GM12878 (cell line): ENCODE results near the gene TSHZ2. TPM values are rescaled to one million over a fixed set of nuclear protein-coding genes. Genes with fewer than 3 reads are reported as not detected.
A peak's percentile ranks its signal among the peaks of the same experiment; 100 is the strongest.

Experiments used
- CREB1 ChIP-seq: IDR thresholded peaks from 2 replicates; pipeline ENCODE4 v1.6.1; 2012; ENCODE audit warnings: low read depth, mild to moderate bottlenecking, inconsistent platforms
- DPF2 ChIP-seq: fragments of 450-650 bp; IDR thresholded peaks from 2 replicates; pipeline ENCODE4 v1.6.1; 2017; ENCODE audit warnings: mild to moderate bottlenecking
- EP300 ChIP-seq, 2 experiments: fragments of 150-350 bp in 1 of 2; IDR thresholded peaks; 2 replicates each; pipeline ENCODE4 v1.6.1; 2011 to 2012; ENCODE audit warnings: low read depth in 2 of 2, low read length in 2 of 2, borderline replicate concordance in 1 of 2, improper control_type of control experiment in 1 of 2, inconsistent platforms in 1 of 2; ENCODE audit not compliant: control insufficient read depth in 1 of 2
- GABPA ChIP-seq: IDR thresholded peaks from 2 replicates; pipeline ENCODE4 v1.6.1; 2014; ENCODE audit warnings: antibody characterized with exemption, low read depth, mild to moderate bottlenecking, inconsistent platforms
- IKZF2 ChIP-seq, 2 experiments: fragments of 450-650 bp; IDR thresholded peaks; 2 replicates each; pipeline ENCODE4 v1.6.1; 2017; ENCODE audit warnings: mild to moderate bottlenecking in 2 of 2, moderate library complexity in 2 of 2
- JUNB ChIP-seq: IDR thresholded peaks from 2 replicates; pipeline ENCODE4 v1.6.1; 2016; ENCODE audit warnings: antibody characterized with exemption, mild to moderate bottlenecking
- KLF5 ChIP-seq: fragments of 450-650 bp; IDR thresholded peaks from 2 replicates; pipeline ENCODE4 v1.6.1; 2014; ENCODE audit warnings: mild to moderate bottlenecking; ENCODE audit not compliant: partially characterized antibody
- MEF2B ChIP-seq: fragments of 450-650 bp; IDR thresholded peaks from 2 replicates; pipeline ENCODE4 v1.6.1; 2018; ENCODE audit warnings: mild to moderate bottlenecking, moderate library complexity; ENCODE audit not compliant: partially characterized antibody, poor library complexity, severe bottlenecking
- MXI1 ChIP-seq: fragments of 150-350 bp; IDR thresholded peaks from 2 replicates; pipeline ENCODE4 v1.6.1; 2011; ENCODE audit warnings: low read depth, mild to moderate bottlenecking, inconsistent platforms, low read length, improper control_type of control experiment
- RUNX3 ChIP-seq: IDR thresholded peaks from 2 replicates; pipeline ENCODE4 v1.6.1; 2012; ENCODE audit warnings: low read length, inconsistent platforms
- STAT1 ChIP-seq: fragments of 450-650 bp; conservative IDR thresholded peaks from 2 replicates; pipeline ENCODE4 v1.6.1; 2014; ENCODE audit warnings: antibody characterized with exemption, mild to moderate bottlenecking
- ZBTB4 ChIP-seq: fragments of 450-650 bp; formaldehyde crosslinking; IDR thresholded peaks from 2 replicates; pipeline ENCODE4 v1.4.0; 2022; ENCODE audit warnings: mild to moderate bottlenecking, moderate library complexity
- ZNF592 ChIP-seq: fragments of 450-650 bp; IDR thresholded peaks from 2 replicates; pipeline ENCODE4 v1.6.1; 2017; ENCODE audit warnings: mild to moderate bottlenecking, moderate library complexity
- polyA plus RNA-seq, 11 experiments: library from polyadenylated mRNA; depleted of rRNA in 4 of 11; unstranded in 6 of 11; stranded (reverse) in 5 of 11; fragments of >200 nt; fragmentation: Nextera tagmentation in 4 of 11; fragmentation: Illumina TruSeq in 1 of 11; extraction: Ambion mirVana in 4 of 11; extraction: Trizol in 1 of 11; gene quantifications; 1 replicate in 1 of 11; 2 replicates in 10 of 11; pipeline versions ENCODE4 v1.2.1 to v1.2.3, GENCODE V29; 2011 to 2016; ENCODE audit warnings: inconsistent platforms in 2 of 11, missing spikeins in 2 of 11, low read depth in 1 of 11
- total RNA-seq, 4 experiments: library from RNA; depleted of rRNA in 3 of 4; stranded (reverse); fragments of >200 nt in 3 of 4; fragmentation: Illumina TruSeq in 1 of 4; extraction: Trizol in 1 of 4; gene quantifications; 2 replicates each; pipeline versions ENCODE4 v1.2.1 to v1.2.3, GENCODE V29; 2013 to 2021

The TSHZ2 gene
- total and polyA plus RNA-seq, 10 of the 15 experiments (the other 5 are each of a cell fraction or from before 2014, with no cell fraction given) = 0.01 to 0.86 (median 0.13) TPM; not detected in 2

DNA sequence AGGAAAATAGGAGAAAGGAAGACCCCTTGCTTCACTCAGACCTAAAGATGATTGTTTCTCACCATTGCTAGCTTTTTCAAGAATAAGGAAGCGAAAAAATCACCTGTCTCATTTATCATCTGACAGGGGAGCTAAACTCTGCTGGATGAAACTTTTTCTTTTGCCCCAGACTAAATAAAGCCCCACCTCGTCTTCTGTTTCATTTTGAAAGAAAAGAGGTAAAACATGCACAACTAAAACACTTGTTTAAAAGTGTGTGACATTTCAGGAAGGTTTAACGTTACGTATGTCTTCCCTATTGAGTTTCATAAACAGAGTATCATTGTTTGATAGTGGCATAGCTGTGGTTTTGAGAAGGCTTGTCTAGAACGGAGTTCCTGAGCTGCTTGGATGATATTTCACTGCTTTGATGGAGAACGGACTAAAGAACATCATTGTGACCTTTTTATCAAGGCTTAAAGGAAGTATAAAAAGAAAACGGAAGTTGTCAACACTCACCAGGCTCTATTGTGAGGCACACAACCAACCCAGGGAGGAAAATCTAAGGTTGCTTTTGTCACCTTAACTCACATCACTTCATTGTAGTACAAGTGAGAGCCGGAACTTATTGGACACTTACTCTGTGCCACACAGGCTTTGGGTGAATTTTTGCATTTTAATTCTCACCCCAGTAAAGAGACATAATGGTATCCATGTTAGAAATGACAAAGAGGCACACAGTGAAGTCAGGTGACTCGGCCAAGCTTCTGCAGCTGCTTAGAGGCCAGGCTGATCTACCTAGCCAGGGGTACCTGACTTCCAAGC lies 29.5 kb downstream of the TSHZ2 start (continued):
- TF ChIP-seq ZNF592 (peak; percentile 60; the same call in 1 of the 2 replicates), GABPA (peak; percentile 78), KLF5 (no peak), ZBTB4 (CRISPR knock-in tag) (no peak; the same call in 1 of the 2 replicates), JUNB (peak; percentile 40; the same call in 1 of the 2 replicates), MEF2B (peak; percentile 41), IKZF2 (IDR thresholded peaks at IDR 0.05) (peak; percentile 37 to 47; a peak in 3 of 4 replicates), EP300 (IDR thresholded peaks at IDR 0.05; ENCODE audit: borderline replicate concordance in 1 of 2, control insufficient read depth in 1 of 2, low read depth in 2 of 2, low read length in 2 of 2) (peak in 1 of 2 experiments; percentile 72; a peak in 2 of 4 replicates), MXI1 (peak; percentile 71; the same call in 1 of the 2 replicates), STAT1 (no peak), RUNX3 (peak; percentile 65), DPF2 (peak; percentile 54; the same call in 1 of the 2 replicates), CREB1 (no peak)
